Cardiac fibroblast (primary cell): Measurements from ENCODE around the gene TMEM243.

Experiments
- DNase-seq, 2 donors: peaks; one replicate each; pipeline versions ENCODE4 v3.0.0 to v3.0.0-alpha.2; 2010; ENCODE audit warnings: low read depth in 2 of 2
- H3K4me3 ChIP-seq, 2 donors: replicated peaks in 1 of 2; 1 replicate in 1 of 2; 2 replicates in 1 of 2; pipeline ENCODE4 v1.5.1; 2011; ENCODE audit warnings: low read depth in 2 of 2, low read length in 2 of 2, mild to moderate bottlenecking in 2 of 2, moderate library complexity in 1 of 2
- TF ChIP-seq, protein P1 (sequence below): IDR thresholded peaks from one replicate; pipeline ENCODE4 v1.5.1; 2011; ENCODE audit warnings: low read depth, mild to moderate bottlenecking, low read length, inconsistent platforms

TMEM243 gene

DNA sequence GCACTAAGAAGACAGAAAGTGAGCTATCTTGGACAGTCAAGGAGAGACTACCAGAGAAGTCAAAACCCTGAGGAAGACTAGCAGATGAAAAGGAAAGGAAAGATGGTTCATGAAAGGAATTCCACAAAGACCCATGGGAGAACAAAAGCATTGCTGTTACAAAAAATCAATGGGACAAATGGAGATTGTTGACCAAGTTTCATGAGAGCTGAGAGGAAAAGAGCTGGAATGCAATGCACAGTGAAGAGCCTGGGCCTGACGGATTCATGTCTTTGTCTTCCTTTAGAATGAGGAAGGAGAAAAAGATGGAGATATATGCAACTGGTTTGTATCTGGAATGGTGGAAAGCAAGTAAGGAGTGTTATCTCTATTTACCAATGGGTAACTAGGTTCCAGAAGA is 17.3 kb downstream of the TMEM243 start:
- TF ChIP-seq, protein P1, sequence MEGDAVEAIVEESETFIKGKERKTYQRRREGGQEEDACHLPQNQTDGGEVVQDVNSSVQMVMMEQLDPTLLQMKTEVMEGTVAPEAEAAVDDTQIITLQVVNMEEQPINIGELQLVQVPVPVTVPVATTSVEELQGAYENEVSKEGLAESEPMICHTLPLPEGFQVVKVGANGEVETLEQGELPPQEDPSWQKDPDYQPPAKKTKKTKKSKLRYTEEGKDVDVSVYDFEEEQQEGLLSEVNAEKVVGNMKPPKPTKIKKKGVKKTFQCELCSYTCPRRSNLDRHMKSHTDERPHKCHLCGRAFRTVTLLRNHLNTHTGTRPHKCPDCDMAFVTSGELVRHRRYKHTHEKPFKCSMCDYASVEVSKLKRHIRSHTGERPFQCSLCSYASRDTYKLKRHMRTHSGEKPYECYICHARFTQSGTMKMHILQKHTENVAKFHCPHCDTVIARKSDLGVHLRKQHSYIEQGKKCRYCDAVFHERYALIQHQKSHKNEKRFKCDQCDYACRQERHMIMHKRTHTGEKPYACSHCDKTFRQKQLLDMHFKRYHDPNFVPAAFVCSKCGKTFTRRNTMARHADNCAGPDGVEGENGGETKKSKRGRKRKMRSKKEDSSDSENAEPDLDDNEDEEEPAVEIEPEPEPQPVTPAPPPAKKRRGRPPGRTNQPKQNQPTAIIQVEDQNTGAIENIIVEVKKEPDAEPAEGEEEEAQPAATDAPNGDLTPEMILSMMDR: no peak
- DNase-seq: no peak
- H3K4me3 ChIP-seq: no peak overlapping the region

- TF ChIP-seq, protein P1: no peak
- DNase-seq: no peak
- no peak overlapping the region for H3K4me3 ChIP-seq
Measured at GRCh38 chr7:87199700-87200450, 19.7 kb downstream of the TMEM243 start.

DNA sequence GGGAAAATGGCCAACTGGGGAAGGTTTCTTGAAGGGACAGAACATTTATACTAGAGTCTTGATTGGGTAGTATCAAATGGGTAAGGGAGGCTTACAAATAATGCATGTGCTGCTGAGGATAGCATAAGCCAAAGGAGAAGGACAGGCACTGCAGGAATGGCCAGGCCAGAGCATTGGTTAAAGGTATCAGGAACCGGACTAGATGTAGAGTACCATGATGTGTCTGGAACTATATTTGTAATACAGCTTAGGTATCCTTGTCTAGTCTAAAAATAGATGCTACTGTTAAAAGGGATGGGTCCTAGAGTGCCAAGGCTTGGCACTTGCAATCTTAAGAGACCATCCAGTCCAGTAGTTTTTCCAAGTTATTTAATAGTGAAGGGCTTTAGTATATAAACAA is 20.3 kb downstream of the TMEM243 start:
- TF ChIP-seq, protein P1: no peak

DNA sequence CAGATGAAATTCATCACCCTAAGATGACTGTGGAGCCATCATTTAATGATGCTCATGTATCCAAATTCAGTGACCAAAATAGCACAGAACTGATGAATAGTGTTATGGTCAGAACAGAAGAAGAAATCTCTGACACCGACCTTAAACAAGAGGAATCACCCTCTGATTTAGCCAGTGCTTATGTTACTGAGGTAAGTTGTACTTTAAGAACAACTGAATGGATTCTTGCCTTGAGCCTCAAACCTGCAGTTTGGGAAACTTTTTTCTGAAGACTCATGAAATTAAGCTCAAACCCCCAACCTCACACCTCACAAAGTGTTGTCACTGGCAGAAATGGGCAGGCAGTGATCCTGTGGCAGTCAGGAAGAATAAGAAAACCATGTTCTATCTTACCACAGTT is 25.6 kb downstream of the TMEM243 start:
- no peak overlapping the region for H3K4me3 ChIP-seq
- TF ChIP-seq, protein P1: no peak
- no peak for DNase-seq

More for the DNA sequence above, 20.3 kb downstream of the TMEM243 start:
- DNase-seq: no peak
- H3K4me3 ChIP-seq: no peak overlapping the region

DNA sequence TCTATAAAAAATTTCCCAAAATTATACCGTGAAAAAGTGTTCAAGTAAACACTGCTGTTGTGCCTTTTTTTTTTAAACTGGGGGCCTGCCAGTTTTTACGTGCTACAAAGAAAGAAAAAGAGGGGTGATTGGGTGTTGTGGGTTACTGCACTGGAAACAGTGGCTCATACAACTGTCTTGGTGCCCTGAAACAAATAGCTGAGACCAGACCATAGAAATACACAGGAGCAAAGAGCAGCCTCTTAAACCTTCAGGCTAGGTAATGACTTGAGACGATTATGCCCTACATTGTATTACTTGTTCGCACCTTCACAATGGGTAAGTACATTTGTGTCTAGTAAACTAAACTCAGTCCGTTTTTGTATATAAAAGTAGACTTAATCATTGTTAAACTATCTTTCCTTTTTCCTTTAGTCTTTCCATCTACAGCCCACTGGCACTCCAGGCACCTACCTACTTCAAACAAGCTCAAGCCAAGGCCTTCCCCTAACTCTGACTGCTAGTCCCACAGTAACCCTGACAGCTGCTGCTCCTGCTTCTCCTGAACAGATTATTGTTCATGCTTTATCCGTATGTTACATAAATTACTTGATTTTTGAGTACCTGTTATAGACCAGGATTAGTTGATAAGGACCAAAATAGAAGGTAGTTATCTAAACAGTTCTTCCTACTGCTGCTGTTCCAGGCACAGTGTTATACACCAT is 26.6 kb downstream of the TMEM243 start:
- DNase-seq: no peak
- TF ChIP-seq, protein P1: no peak
- no peak overlapping the region for H3K4me3 ChIP-seq

- DNase-seq: no peak
- H3K4me3 ChIP-seq: no peak overlapping the region
- TF ChIP-seq, protein P1: no peak
Measured at GRCh38 chr7:87190783-87191182, 28.7 kb downstream of the TMEM243 start.
